IMR-90 (cell line): Measurements from ENCODE around the gene SRRM4. TPM values are rescaled to one million over a fixed set of nuclear protein-coding genes. Genes with fewer than 3 reads are reported as not detected.

Source experiments
- ATAC-seq: fragments of 200-7000 bp; cut with Tn5 transposase; 2 replicates; pipeline ENCODE4 v1.9.1; 2020; ENCODE audit warnings: low read depth, mild to moderate bottlenecking, moderate library complexity
- BruUV-seq: library from RNA; stranded (reverse); fragments of 400-500 nt; replicated peaks from 2 replicates; lab custom pipeline; 2021; lab: Mats Ljungman, UMichigan
- CTCF ChIA-PET: fragments of 300-600 bp; formaldehyde crosslinking; extraction: SDS; loops from one replicate; lab custom pipeline; 2021; ENCODE audit warnings: antibody characterized with exemption; lab: Yijun Ruan, JAX
- POLR2A ChIA-PET: fragments of 300-600 bp; sonication (Branson Sonifier 250); formaldehyde crosslinking; loops from one replicate; lab custom pipeline; 2022; ENCODE audit warnings: antibody characterized with exemption; ENCODE audit not compliant: unreplicated experiment; lab: Charles Lee
- DNase-seq: peaks from one replicate; pipeline ENCODE4 v3.0.0; 2013
- H2AFZ ChIP-seq: replicated peaks from 2 replicates; pipeline ENCODE3; 2013; ENCODE audit warnings: low read length, mild to moderate bottlenecking; ENCODE audit not compliant: poor library complexity
- H2AK5ac ChIP-seq: 2 replicates; pipeline ENCODE4 v1.6.1; 2013; ENCODE audit warnings: low read depth, low read length, inconsistent platforms
- H2AK9ac ChIP-seq: replicated peaks from 2 replicates; pipeline ENCODE3; 2013; ENCODE audit warnings: mild to moderate bottlenecking, low read depth, low read length, moderate library complexity; ENCODE audit not compliant: poor library complexity
- H2BK120ac ChIP-seq: 2 replicates; pipeline ENCODE4 v1.6.1; 2013; ENCODE audit warnings: low read depth, low read length, inconsistent platforms
- H2BK15ac ChIP-seq: 3 replicates; pipeline ENCODE4 v1.6.1; 2013; ENCODE audit warnings: low read depth, low read length, inconsistent platforms
- H2BK20ac ChIP-seq: 2 replicates; pipeline ENCODE4 v1.6.1; 2013; ENCODE audit warnings: low read depth, mild to moderate bottlenecking, inconsistent platforms, low read length, moderate library complexity
- H2BK5ac ChIP-seq: 2 replicates; pipeline ENCODE4 v1.6.1; 2013; ENCODE audit warnings: mild to moderate bottlenecking, low read depth, low read length, inconsistent platforms; ENCODE audit not compliant: poor library complexity, severe bottlenecking
- H3K14ac ChIP-seq: replicated peaks from 2 replicates; pipeline ENCODE4 v1.6.1; 2013; ENCODE audit warnings: low read depth, low read length, inconsistent platforms
- H3K18ac ChIP-seq: 2 replicates; pipeline ENCODE4 v1.6.1; 2013; ENCODE audit warnings: low read depth, low read length, control low read depth
- H3K23ac ChIP-seq: 2 replicates; pipeline ENCODE4 v1.6.1; 2013; ENCODE audit warnings: low read depth, low read length, inconsistent platforms
- H3K27ac ChIP-seq: 2 replicates; pipeline ENCODE4 v1.5.1; 2013; ENCODE audit warnings: mild to moderate bottlenecking, control low read depth, low read length; ENCODE audit not compliant: insufficient read depth
- H3K27me3 ChIP-seq: 2 replicates; pipeline ENCODE4 v1.6.1; 2013; ENCODE audit warnings: low read length; ENCODE audit not compliant: control insufficient read depth, insufficient read depth
- H3K36me3 ChIP-seq: 2 replicates; pipeline ENCODE4 v1.6.1; 2013; ENCODE audit warnings: low read length, mixed read lengths; ENCODE audit not compliant: control insufficient read depth, insufficient read depth
- H3K4ac ChIP-seq: 2 replicates; pipeline ENCODE4 v1.6.1; 2013; ENCODE audit warnings: low read depth, low read length, inconsistent platforms
- H3K4me1 ChIP-seq: 2 replicates; pipeline ENCODE4 v1.6.1; 2013; ENCODE audit warnings: low read length, mixed read lengths; ENCODE audit not compliant: control insufficient read depth, insufficient read depth
- H3K4me2 ChIP-seq: 2 replicates; pipeline ENCODE4 v1.6.1; 2013; ENCODE audit warnings: low read depth, mild to moderate bottlenecking, control low read depth, low read length, moderate library complexity
- H3K4me3 ChIP-seq: 2 replicates; pipeline ENCODE4 v1.5.1; 2013; ENCODE audit warnings: low read depth, mild to moderate bottlenecking, control low read depth, low read length, moderate library complexity; ENCODE audit not compliant: insufficient read depth
- H3K56ac ChIP-seq: 2 replicates; pipeline ENCODE4 v1.6.1; 2013; ENCODE audit warnings: low read length, inconsistent platforms; ENCODE audit not compliant: insufficient read depth; ENCODE audit errors: extremely low read depth
- H3K79me1 ChIP-seq, 2 experiments: 2 replicates each; pipeline ENCODE4 v1.6.1; 2013; ENCODE audit warnings: low read length in 2 of 2, inconsistent platforms in 1 of 2, low read depth in 1 of 2
- H3K9ac ChIP-seq: 2 replicates; pipeline ENCODE4 v1.6.1; 2013; ENCODE audit warnings: low read depth, low read length, control low read depth
- H3K9me1 ChIP-seq: 2 replicates; pipeline ENCODE4 v1.6.1; 2013; ENCODE audit warnings: low read length, inconsistent platforms; ENCODE audit not compliant: insufficient read depth
- H3K9me3 ChIP-seq: 2 replicates; pipeline ENCODE4 v1.6.1; 2013; ENCODE audit warnings: low read length; ENCODE audit not compliant: control insufficient read depth, insufficient read depth
- H4K20me1 ChIP-seq: 2 replicates; pipeline ENCODE4 v1.6.1; 2013; ENCODE audit warnings: low read length, inconsistent platforms; ENCODE audit not compliant: insufficient read depth
- H4K5ac ChIP-seq: 2 replicates; pipeline ENCODE4 v1.6.1; 2013; ENCODE audit warnings: mild to moderate bottlenecking, low read depth, low read length, control low read depth
- H4K8ac ChIP-seq, 2 experiments: 2 replicates each; pipeline ENCODE4 v1.6.1; 2013; ENCODE audit warnings: low read depth in 2 of 2, low read length in 2 of 2, control low read depth in 1 of 2, inconsistent platforms in 1 of 2
- H4K91ac ChIP-seq: 2 replicates; pipeline ENCODE4 v1.6.1; 2013; ENCODE audit warnings: low read depth, low read length, inconsistent platforms; ENCODE audit not compliant: insufficient read depth
- BHLHE40 ChIP-seq: fragments of 150-350 bp; IDR thresholded peaks from 2 replicates; pipeline ENCODE4 v1.6.1; 2016; ENCODE audit warnings: mild to moderate bottlenecking, low read depth, low read length
- CEBPB ChIP-seq: IDR thresholded peaks from 2 replicates; pipeline ENCODE4 v1.6.1; 2012; ENCODE audit warnings: low read depth, low read length, improper control_type of control experiment
- CHD1 ChIP-seq: IDR thresholded peaks from 2 replicates; pipeline ENCODE4 v1.6.1; 2012; ENCODE audit warnings: low read depth, low read length, improper control_type of control experiment
- FOS ChIP-seq: fragments of 150-350 bp; IDR thresholded peaks from 2 replicates; pipeline ENCODE4 v1.6.1; 2016; ENCODE audit warnings: low read depth, low read length
- MAFK ChIP-seq: IDR thresholded peaks from 2 replicates; pipeline ENCODE4 v1.6.1; 2012; ENCODE audit warnings: low read depth, low read length, improper control_type of control experiment
- MAZ ChIP-seq: IDR thresholded peaks from 2 replicates; pipeline ENCODE4 v1.6.1; 2012; ENCODE audit warnings: low read depth, mild to moderate bottlenecking, low read length, improper control_type of control experiment, moderate library complexity, borderline replicate concordance
- NFE2L2 ChIP-seq: fragments of 150-350 bp; IDR thresholded peaks from 2 replicates; pipeline ENCODE4 v1.6.1; 2016; ENCODE audit warnings: low read depth, mild to moderate bottlenecking, low read length
- POLR2A ChIP-seq: IDR thresholded peaks from 2 replicates; pipeline ENCODE4 v1.6.1; 2012; ENCODE audit warnings: mild to moderate bottlenecking, low read depth, low read length
- RAD21 ChIP-seq: IDR thresholded peaks from 2 replicates; pipeline ENCODE4 v1.6.1; 2012; ENCODE audit warnings: low read length, improper control_type of control experiment
- RCOR1 ChIP-seq: IDR thresholded peaks from 2 replicates; pipeline ENCODE4 v1.6.1; 2012; ENCODE audit warnings: mild to moderate bottlenecking, low read length, improper control_type of control experiment; ENCODE audit not compliant: insufficient replicate concordance
- RFX5 ChIP-seq: IDR thresholded peaks from 2 replicates; pipeline ENCODE4 v1.8.0; 2012; ENCODE audit warnings: low read depth, mild to moderate bottlenecking, low read length, moderate library complexity
- SMC3 ChIP-seq: fragments of 150-350 bp; IDR thresholded peaks from 2 replicates; pipeline ENCODE4 v1.6.1; 2016; ENCODE audit warnings: low read depth, mild to moderate bottlenecking, antibody characterized with exemption, low read length, moderate library complexity
- USF2 ChIP-seq: fragments of 150-350 bp; IDR thresholded peaks from 2 replicates; pipeline ENCODE4 v1.6.1; 2017; ENCODE audit warnings: mild to moderate bottlenecking, antibody characterized with exemption, low read length, low read depth
- WGBS, 2 experiments: methylation state at CpG; one replicate each; pipeline versions ENCODE4 v1.1.5 to v1.1.7; 2013; ENCODE audit warnings: missing lambda C conversion rate in 2 of 2; ENCODE audit not compliant: insufficient read length in 1 of 2; ENCODE audit errors: extremely low coverage in 2 of 2; 5-methylcytosine and 5-hydroxymethylcytosine counted together
- dilution Hi-C: fragments of 300-500 bp; cut with HindIII; formaldehyde crosslinking; loops from one replicate; pipeline ENCODE4 v1.14.3; 2018; ENCODE audit warnings: low sequenced_read_pairs; ENCODE audit not compliant: unreplicated experiment
- in situ Hi-C: fragments of 300-500 bp; cut with MboI; formaldehyde crosslinking; loops from 3 replicates; pipeline ENCODE4 v1.14.3; 2019; ENCODE audit warnings: low sequenced_read_pairs, inconsistent platforms, mixed read lengths
- intact Hi-C: fragments of 100-400 bp; cut with micrococcal nuclease; formaldehyde crosslinking; loops from 2 replicates; pipeline ENCODE4 v1.10.0; 2022
- polyA plus RNA-seq, 3 experiments: library from polyadenylated mRNA; depleted of rRNA; stranded (reverse); fragments of >200 nt; gene quantifications; 2 replicates each; pipeline ENCODE4 v1.2.3, GENCODE V29; 2012; ENCODE audit warnings: low replicate concordance in 1 of 3
- total RNA-seq: library from RNA; depleted of rRNA; stranded (reverse); fragments of >200 nt; gene quantifications from 2 replicates; pipeline ENCODE4 v1.2.3, GENCODE V29; 2012
- TF ChIP-seq, protein P1 (sequence below): fragments of 150-350 bp; IDR thresholded peaks from 2 replicates; pipeline ENCODE4 v1.6.1; 2016; ENCODE audit warnings: low read depth, mild to moderate bottlenecking, low read length, moderate library complexity, borderline replicate concordance
- TF ChIP-seq, protein P2 (sequence below): conservative IDR thresholded peaks from 2 replicates; pipeline ENCODE4 v1.5.1; 2012; ENCODE audit warnings: mild to moderate bottlenecking, low read depth, low read length, improper control_type of control experiment

SRRM4 gene
- total and polyA plus RNA-seq, 2 of the 4 experiments (the other 2 are of a cell fraction), result not detected

DNA sequence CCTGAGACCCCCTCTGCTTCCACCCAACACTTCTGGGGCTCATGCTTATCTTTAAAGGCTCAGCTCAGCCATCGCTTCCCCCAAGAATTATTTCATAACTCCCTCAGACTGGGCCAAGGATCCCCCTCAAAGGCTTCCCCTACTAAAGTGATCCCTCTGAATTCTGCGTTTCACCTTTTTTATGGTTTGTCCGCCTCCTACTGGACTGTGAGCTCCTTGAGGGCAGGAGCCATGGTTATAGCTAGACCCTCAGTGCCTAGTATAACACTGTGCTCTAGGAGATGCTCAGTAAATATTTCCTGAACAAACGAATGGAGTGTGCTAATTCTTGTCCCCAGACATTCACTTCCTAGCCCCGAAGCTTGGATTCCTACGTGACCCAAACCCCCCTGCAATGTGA lies 20.5 kb upstream of the SRRM4 start:
- H4K91ac ChIP-seq, result no peak overlapping the region
- no peak overlapping the region for H3K14ac ChIP-seq
- H3K9me3 ChIP-seq, result peaks cover 13% of the 10 kb centered on the region; the same call in 1 of the 2 replicates
- H3K18ac ChIP-seq, result no peak overlapping the region
- ChIA-PET POLR2A (no interaction called here), CTCF (no interaction called here)
- intact Hi-C loops, result no loop called here
- no peak overlapping the region for H3K27ac ChIP-seq
- dilution Hi-C loops, result no loop called here
- no peak overlapping the region for H3K4me2 ChIP-seq
- WGBS, 2 experiments, result 40% methylated on average over 1 of the region's 6 CpGs; no CpG with 5 or more reads in 1 of the 2 experiments
- H3K23ac ChIP-seq, result no peak overlapping the region
- H4K5ac ChIP-seq, result no peak overlapping the region
- H2AK9ac ChIP-seq, result no peak overlapping the region
- H3K79me1 ChIP-seq, result no peaks in the 10 kb centered on the region
- no peak overlapping the region for H2BK15ac ChIP-seq
- no TSS peak for BruUV-seq
- TF ChIP-seq RCOR1 (no peak), BHLHE40 (no peak), RAD21 (no peak), NFE2L2 (no peak), CEBPB (no peak), POLR2A (no peak), FOS (no peak), MAFK (no peak), USF2 (no peak), SMC3 (no peak), RFX5 (no peak), CHD1 (no peak), MAZ (no peak)
- TF ChIP-seq, protein P1, sequence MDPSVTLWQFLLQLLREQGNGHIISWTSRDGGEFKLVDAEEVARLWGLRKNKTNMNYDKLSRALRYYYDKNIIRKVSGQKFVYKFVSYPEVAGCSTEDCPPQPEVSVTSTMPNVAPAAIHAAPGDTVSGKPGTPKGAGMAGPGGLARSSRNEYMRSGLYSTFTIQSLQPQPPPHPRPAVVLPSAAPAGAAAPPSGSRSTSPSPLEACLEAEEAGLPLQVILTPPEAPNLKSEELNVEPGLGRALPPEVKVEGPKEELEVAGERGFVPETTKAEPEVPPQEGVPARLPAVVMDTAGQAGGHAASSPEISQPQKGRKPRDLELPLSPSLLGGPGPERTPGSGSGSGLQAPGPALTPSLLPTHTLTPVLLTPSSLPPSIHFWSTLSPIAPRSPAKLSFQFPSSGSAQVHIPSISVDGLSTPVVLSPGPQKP, result no peak
- TF ChIP-seq, protein P2, sequence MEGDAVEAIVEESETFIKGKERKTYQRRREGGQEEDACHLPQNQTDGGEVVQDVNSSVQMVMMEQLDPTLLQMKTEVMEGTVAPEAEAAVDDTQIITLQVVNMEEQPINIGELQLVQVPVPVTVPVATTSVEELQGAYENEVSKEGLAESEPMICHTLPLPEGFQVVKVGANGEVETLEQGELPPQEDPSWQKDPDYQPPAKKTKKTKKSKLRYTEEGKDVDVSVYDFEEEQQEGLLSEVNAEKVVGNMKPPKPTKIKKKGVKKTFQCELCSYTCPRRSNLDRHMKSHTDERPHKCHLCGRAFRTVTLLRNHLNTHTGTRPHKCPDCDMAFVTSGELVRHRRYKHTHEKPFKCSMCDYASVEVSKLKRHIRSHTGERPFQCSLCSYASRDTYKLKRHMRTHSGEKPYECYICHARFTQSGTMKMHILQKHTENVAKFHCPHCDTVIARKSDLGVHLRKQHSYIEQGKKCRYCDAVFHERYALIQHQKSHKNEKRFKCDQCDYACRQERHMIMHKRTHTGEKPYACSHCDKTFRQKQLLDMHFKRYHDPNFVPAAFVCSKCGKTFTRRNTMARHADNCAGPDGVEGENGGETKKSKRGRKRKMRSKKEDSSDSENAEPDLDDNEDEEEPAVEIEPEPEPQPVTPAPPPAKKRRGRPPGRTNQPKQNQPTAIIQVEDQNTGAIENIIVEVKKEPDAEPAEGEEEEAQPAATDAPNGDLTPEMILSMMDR, result no peak
- no peaks in the 10 kb centered on the region for H3K27me3 ChIP-seq
- no peak overlapping the region for H3K56ac ChIP-seq
- no peaks in the 10 kb centered on the region for H3K36me3 ChIP-seq
- in situ Hi-C loops, result no loop called here
- no peak overlapping the region for H3K9ac ChIP-seq
- no peak overlapping the region for H2BK20ac ChIP-seq
- no peaks in the 10 kb centered on the region for H4K20me1 ChIP-seq
- H3K4me1 ChIP-seq, result no peaks in the 10 kb centered on the region
- H2BK120ac ChIP-seq, result no peak overlapping the region
- DNase-seq (no peak), ATAC-seq (no peak)
- H3K4me3 ChIP-seq, result no peak overlapping the region
- no peak overlapping the region for H2AFZ ChIP-seq
- H3K9me1 ChIP-seq, result no peaks in the 10 kb centered on the region
- H2AK5ac ChIP-seq, result no peak overlapping the region
- no peak overlapping the region for H2BK5ac ChIP-seq
- no peak overlapping the region for H3K4ac ChIP-seq
- no peak overlapping the region for H4K8ac ChIP-seq
